Stimulated activated CD4-positive, alpha-beta T cell treated with anti-CD3 and anti-CD28 coated beads, TNF-alpha, amount 100 ng/mL, for 48 hours (primary cell): ENCODE results near the gene C4orf54.

ENCODE experiments used
- DNase-seq, 3 donors: peaks; one replicate each; pipeline ENCODE4 v3.0.0-alpha.2; 2020; ENCODE audit warnings: low read depth in 3 of 3

Gene C4orf54

DNA sequence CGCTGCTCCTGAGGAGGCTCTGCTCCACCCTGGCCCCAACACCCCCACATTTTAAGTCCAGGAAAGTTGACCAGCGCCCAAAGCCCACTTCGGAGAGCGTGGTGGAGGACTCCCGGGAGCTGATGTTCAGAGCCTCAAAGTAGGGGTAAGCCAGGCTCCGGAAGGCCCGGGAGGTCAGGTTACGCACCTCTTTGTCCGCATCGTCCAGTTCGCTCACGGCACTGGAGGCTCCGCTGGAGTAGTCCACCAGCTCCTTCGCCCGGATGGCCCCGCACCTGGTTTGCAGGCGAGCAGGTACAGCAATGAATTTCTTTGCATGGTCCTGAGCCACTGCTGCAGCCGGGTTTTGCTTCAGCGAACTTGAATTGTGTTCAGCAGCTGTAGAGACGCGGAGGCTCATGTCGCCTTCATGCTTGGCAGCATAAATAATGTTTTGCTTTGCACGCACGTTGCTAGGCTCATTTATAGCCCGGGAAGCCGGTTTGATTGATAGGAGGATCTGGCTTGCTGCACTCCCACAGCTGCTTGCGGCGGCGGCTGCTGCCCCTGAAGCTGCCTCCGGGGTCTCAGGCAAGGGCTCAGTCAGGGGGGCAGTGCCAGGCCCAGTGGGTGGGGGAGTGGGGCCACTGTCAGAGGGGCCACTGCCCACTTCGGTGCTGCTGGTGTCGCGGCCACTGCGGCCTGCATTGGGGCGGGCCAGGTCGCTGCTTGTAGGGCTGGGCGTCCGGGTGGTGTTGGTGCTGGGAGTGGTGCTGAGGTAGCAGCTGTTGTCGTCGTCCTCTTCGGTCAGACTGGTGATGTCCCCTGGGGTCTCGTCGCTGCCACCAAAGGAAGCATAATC, 4.8 kb downstream of the C4orf54 start:
- no peak for DNase-seq

GRCh38 chr4:99651811-99652485, 5.7 kb downstream of the C4orf54 start:
- DNase-seq, result no peak

DNA sequence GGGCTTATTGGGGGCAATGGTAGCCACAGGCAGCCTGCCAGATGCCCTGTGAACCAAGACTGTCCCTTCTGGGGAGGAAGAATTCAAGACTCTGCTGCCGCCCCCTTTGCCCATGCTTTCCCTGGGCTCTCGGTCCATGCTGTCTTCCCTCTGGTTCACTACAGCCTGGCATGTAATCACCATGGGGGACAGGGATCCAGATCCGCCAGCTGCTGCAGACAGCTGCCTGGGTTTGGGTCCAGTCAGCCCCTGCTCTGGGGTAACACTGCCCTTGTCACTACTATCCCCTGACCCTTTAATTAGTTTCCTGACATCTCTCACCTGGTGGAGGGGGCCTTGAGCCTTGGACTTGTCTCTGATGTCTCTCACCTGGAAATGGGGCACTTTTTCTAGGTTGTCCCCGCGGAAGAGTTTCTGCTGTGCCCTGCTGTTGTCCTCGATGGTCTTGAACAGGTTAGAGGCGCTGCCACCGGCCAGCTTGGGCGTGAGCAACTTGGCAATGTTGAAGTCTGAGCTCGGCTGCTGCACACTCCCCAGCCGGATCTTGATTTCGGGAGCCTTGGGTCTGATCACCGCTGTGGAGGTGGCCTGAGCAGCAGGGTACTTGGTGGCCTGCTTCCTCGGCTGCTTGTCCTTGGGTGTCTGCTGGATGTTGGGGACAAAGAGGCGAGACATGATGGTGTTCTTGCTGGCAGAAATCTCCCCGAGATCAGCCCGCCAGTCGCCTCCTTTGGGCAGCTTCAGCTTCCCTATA, 6.4 kb downstream of the C4orf54 start:
- DNase-seq, result no peak

GRCh38 chr4:99649778-99650177, 7.8 kb downstream of the C4orf54 start:
- no peak for DNase-seq

DNA sequence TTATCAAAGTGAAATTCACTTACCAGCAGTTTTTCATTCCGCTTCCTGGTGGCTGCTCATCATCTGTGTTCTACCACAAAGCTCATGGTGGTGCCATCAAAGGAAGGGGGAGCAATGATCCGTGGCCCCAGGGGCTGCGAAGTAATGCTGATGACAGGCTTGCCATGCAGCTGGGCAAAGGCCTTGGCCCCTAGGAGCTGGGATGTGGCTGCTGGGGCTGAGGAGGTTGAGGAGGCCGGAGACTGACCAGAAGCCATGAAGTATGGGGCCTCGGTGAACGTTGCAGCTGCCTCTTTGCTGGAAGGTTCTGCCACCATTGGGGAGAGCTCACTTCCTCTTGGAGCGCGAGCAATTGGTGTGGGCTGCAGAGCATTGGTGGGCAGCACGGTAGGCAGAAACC, 8.4 kb downstream of the C4orf54 start:
- DNase-seq, result no peak

GRCh38 chr4:99648321-99648720, 9.3 kb downstream of the C4orf54 start:
- DNase-seq, result no peak

DNA sequence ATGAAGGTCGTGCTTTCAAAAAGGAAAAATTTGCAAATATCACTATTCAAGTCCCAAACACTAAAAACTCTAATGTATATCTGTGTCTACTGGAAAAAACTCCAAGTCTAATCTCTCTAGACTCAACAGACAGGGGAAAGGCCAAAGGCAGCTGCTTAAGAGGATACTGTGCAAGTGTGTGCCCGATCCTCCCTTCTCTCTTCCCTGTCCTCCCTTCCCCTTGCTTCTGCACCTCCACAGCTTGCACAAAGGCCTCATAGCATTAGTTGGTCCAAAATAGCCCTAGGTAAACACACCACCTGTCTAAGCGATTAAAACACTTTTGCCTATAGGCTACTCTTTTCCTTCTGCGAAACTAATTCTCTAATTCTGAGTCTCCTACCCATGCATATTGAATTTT, 10.6 kb downstream of the C4orf54 start:
- no peak for DNase-seq

DNA sequence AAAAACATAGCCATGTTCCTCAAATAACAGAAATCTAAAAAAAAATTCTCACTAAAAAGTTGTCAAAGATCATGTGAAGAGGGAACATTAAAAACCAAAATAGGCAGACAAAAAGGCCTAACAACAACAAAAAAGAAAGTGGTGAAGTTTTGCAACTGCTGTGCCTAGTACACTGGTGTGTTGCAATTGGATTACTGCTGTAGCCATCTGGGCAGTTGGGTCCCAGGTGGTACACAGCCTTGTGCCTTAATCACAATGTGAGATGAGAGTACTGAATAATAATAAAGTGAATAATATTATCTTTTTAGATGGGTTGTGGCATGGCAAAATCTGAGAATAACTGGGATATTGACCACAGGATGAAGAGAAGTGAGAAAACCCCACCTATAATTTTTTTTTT, 12.0 kb downstream of the C4orf54 start:
- no peak for DNase-seq

DNA sequence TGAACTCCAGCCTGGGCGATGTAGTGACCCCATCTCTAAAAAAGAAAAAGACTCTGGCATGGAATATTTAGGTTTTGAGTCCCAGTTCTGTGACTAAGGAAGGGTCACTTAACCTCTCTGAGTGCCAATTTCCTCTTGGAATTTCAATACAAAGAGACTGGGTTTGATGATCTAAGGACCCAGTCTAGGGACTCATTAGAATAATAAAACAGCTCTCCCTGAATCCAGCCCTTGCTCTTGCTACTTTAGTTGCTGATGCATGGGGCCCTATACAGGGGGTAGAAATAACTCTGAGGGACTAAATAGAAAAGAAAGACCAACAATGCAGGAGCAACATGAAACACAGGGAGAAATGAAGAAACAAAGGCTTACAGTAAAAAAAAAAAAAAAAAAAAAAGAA, 12.6 kb downstream of the C4orf54 start:
- no peak for DNase-seq

GRCh38 chr4:99644453-99644852, 13.2 kb downstream of the C4orf54 start:
- no peak for DNase-seq

GRCh38 chr4:99642725-99643489, 14.7 kb downstream of the C4orf54 start:
- DNase-seq, result no peak

DNA sequence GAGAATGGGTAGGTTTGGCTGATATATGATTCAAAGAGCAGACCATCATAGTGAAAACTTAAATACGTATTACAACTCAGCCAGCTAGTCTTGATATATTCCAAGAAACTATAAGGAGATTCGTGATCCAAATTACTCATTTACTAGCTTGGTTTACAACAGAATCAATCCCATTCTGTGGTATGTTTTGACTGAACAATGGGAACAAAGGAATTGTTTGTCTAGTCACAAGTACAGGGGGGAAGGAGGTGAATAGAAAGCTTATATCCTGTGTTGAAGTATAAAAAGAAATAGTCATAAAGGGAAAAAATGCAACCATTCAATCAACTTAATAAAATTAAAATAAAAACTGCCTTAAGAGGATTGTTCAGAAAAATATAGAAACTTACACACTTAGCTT, 17.0 kb downstream of the C4orf54 start:
- DNase-seq, result no peak

DNA sequence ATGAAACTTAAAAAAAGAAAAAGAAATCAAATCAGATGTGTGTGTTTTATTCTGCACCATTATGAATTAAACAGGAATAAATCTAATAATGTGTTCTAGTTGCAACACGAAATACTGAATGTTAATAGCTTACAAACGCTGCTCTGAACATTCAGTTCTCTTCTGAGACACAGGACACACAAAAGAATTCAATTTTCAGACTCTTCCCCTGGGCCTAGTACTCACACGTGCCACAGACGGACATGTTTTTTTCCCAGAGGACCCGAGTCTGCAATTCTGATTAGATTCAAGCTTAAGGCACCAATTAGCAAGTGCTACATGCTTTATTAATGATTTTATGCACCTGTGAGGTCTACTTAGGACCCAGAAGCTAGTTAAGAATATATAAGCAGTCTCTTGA, 20.5 kb downstream of the C4orf54 start:
- DNase-seq, result no peak

- no peak for DNase-seq
Observed at GRCh38 chr4:99636422-99636821, 21.2 kb downstream of the C4orf54 start.

DNA sequence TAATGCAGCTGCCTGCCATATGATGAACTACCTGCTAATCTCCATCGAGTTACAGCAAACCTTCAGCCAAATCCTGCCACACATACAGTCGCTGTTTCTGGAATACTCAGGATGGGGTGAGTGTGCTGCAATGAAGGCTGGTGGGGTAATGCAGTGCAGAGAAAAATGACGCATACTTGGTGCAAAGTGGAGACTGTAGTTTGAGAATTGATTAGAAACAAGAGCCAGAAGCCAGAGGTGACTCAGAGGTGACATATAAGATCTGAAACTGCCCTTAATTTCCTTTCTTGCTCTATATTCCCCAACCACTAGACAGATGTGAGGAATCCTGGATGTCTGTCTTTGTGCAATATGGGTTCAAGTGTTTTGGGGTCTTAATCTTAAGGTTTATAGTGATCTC, 22.0 kb downstream of the C4orf54 start:
- DNase-seq, result no peak

DNA sequence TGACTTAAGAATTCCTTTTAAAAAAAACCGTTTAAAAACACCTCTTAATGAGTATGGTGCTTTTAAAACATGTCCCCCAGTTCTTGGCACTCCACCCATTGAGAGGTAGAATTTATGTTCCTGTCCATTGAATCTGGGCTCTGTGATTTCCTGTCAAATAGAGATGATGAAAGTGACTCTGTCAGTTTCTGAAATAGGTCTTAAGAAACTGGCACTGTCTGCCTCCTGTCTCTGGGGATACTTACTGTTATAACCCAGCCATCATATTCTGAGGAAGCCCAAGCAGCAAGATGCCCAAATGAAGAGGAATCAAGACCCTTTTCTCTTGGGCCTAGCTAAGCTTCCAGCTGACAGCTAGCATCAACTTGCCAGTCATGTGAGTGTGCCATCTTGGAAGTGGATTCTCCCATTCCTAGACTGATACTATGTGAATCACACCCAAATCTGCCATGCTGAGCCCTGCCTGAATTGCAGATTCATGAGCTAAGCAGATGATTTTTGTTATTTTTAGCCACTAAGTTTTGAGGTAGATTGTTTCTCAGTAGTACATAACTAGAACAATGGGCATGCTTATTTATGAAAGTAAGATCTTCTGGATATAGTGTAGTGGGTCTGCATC, 22.8 kb downstream of the C4orf54 start:
- DNase-seq, result no peak

DNA sequence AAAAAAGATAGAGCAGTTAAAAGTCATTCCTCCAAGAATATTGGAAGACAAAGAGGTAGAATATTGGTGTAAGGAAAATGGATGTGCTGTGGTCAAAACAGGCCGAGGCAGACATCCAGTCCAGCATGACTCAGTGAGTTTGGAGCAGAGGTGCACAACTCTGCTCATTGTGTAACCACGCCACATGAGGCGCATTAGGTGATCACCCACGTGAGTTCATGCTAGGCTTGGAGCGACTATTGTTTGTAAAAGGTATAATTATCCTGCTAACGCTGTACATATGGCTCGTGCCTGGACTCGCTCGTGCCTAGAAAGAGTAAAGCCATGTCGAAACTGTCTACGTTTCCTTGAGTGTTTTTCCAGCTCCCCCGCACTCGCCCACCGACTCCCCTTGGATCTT, 23.9 kb downstream of the C4orf54 start:
- no peak for DNase-seq

- DNase-seq, result no peak
Observed at GRCh38 chr4:99630857-99631360, 26.7 kb downstream of the C4orf54 start.

- DNase-seq, result no peak
Observed at GRCh38 chr4:99629962-99630554, 27.6 kb downstream of the C4orf54 start.

DNA sequence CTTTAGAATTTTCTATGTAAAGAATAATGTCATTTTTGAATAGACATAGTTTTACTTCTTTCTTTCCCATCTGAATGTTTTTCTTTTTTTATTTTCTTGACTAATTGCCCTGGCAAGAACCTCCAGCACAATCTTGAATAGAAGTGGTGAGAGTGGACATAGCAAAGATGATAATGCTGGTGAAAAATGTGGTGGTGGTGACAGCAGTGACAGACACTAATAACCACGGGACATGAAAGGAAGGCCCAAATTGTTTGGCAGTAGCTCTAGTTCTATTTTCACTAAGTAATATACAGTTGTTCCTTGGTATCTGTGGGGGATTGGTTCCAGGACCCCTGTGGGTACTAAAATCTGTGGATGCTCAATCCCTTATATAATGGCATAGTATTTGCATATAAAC, 29.6 kb downstream of the C4orf54 start:
- DNase-seq, result no peak

DNA sequence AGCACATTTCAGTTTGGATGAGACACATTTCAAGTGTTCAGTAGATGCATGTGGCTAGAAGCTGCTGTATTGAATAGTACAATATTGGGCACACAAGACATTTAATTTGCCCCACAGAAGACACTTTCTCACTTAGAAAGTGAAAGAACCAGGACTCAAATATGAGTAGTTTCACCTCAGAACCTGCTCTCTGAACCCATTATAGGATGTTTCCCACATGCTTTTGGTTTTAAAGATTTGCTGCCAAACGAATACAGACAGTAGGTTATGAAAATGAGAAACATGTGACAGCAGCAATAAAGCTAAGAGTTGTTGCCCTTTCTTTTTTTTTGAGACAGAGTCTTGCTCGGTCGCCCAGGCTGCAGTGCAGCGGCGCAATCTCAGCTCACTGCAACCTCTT, 32.3 kb downstream of the C4orf54 start:
- no peak for DNase-seq
